Astrocyte (in vitro differentiated cells and primary cell): ENCODE results near the gene SLAMF8. TPM values are rescaled to one million over a fixed set of nuclear protein-coding genes. Genes with fewer than 3 reads are reported as not detected.

Experiments
- DNase-seq: peaks from one replicate; pipeline ENCODE4 v3.0.0-alpha.2; 2010; ENCODE audit warnings: low read depth
- FAIRE-seq: peaks from 2 replicates; lab custom pipeline; 2011; peaks lifted over from hg19 to GRCh38; lab: Jason Lieb, UNC
- H2AFZ ChIP-seq: 2 replicates; pipeline ENCODE4 v1.6.0; 2012; ENCODE audit warnings: low read depth, low read length, inconsistent platforms
- H3K27ac ChIP-seq: 2 replicates; pipeline ENCODE4 v1.5.1; 2011; ENCODE audit warnings: low read depth, low read length, inconsistent platforms
- H3K27me3 ChIP-seq: 2 replicates; pipeline ENCODE4 v1.6.0; 2011; ENCODE audit warnings: low read length, inconsistent platforms; ENCODE audit not compliant: insufficient read depth
- H3K36me3 ChIP-seq: 2 replicates; pipeline ENCODE4 v1.5.1; 2011; ENCODE audit warnings: low read length, inconsistent platforms; ENCODE audit not compliant: insufficient read depth
- H3K4me1 ChIP-seq: 2 replicates; pipeline ENCODE4 v1.5.1; 2011; ENCODE audit warnings: low read length, inconsistent platforms; ENCODE audit not compliant: insufficient read depth
- H3K4me2 ChIP-seq: 2 replicates; pipeline ENCODE4 v1.6.0; 2012; ENCODE audit warnings: low read length, inconsistent platforms
- H3K4me3 ChIP-seq: 2 replicates; pipeline ENCODE4 v1.5.1; 2011; ENCODE audit warnings: low read depth, mild to moderate bottlenecking, low read length, inconsistent platforms; ENCODE audit not compliant: insufficient read depth
- H3K79me2 ChIP-seq: 2 replicates; pipeline ENCODE4 v1.6.0; 2012; ENCODE audit warnings: mild to moderate bottlenecking, low read length, inconsistent platforms; ENCODE audit not compliant: insufficient read depth
- H3K9ac ChIP-seq: 2 replicates; pipeline ENCODE4 v1.6.0; 2012; ENCODE audit warnings: mild to moderate bottlenecking, low read length, inconsistent platforms
- H3K9me3 ChIP-seq: 2 replicates; pipeline ENCODE4 v1.5.1; 2012; ENCODE audit warnings: low read depth, mild to moderate bottlenecking, low read length, inconsistent platforms; ENCODE audit not compliant: insufficient read depth
- H4K20me1 ChIP-seq: 2 replicates; pipeline ENCODE4 v1.6.0; 2012; ENCODE audit warnings: low read length, inconsistent platforms; ENCODE audit not compliant: insufficient read depth
- H3K27ac Mint-ChIP-seq: one replicate; pipeline ENCODE4 v1.8.0; 2021; ENCODE audit warnings: mild to moderate bottlenecking, mixed read lengths; ENCODE audit not compliant: unreplicated experiment
- H3K27me3 Mint-ChIP-seq: one replicate; pipeline ENCODE4 v1.8.0; 2021; ENCODE audit warnings: low read depth, mixed read lengths; ENCODE audit not compliant: unreplicated experiment
- H3K36me3 Mint-ChIP-seq: one replicate; pipeline ENCODE4 v1.8.0; 2021; ENCODE audit warnings: low read depth, mixed read lengths; ENCODE audit not compliant: unreplicated experiment
- H3K4me1 Mint-ChIP-seq: one replicate; pipeline ENCODE4 v1.8.0; 2021; ENCODE audit warnings: low read depth, mixed read lengths; ENCODE audit not compliant: unreplicated experiment
- H3K4me3 Mint-ChIP-seq: one replicate; pipeline ENCODE4 v1.8.0; 2021; ENCODE audit warnings: mild to moderate bottlenecking, moderate library complexity, mixed read lengths; ENCODE audit not compliant: unreplicated experiment
- H3K9me3 Mint-ChIP-seq: one replicate; pipeline ENCODE4 v1.8.0; 2021; ENCODE audit warnings: mild to moderate bottlenecking, mixed read lengths; ENCODE audit not compliant: unreplicated experiment
- CTCF ChIP-seq: IDR thresholded peaks from 2 replicates; pipeline ENCODE4 v1.5.1; 2011; ENCODE audit warnings: low read depth, mild to moderate bottlenecking, inconsistent platforms, low read length, moderate library complexity; ENCODE audit not compliant: insufficient read depth
- EZH2 ChIP-seq: IDR thresholded peaks from 2 replicates; pipeline ENCODE4 v1.6.1; 2012; ENCODE audit warnings: mild to moderate bottlenecking, low read length, inconsistent platforms; ENCODE audit not compliant: insufficient read depth
- total RNA-seq: library from RNA; stranded (reverse); gene quantifications from 2 replicates; pipeline ENCODE4 v1.2.1, GENCODE V29; 2021

SLAMF8 gene
- total RNA-seq, 1 donor from 2014 or later: 1.7 TPM

- Histone ChIP-seq H3K4me3 (no peak overlapping the region), H3K36me3 (no peaks in the 10 kb centered on the region), H3K79me2 (no peaks in the 10 kb centered on the region), H3K9me3 (no peaks in the 10 kb centered on the region), H4K20me1 (no peaks in the 10 kb centered on the region), H3K27ac (no peak overlapping the region), H3K9ac (no peak overlapping the region), H3K4me2 (no peak overlapping the region), H3K4me1 (no peaks in the 10 kb centered on the region), H3K27me3 (peaks cover 4% of the 10 kb centered on the region), H2AFZ (no peak overlapping the region)
- Mint-ChIP-seq H3K9me3 (no peaks in the 10 kb centered on the region), H3K27ac (no peak overlapping the region), H3K27me3 (peaks cover 32% of the 10 kb centered on the region), H3K36me3 (no peaks in the 10 kb centered on the region), H3K4me3 (no peak overlapping the region), H3K4me1 (no peaks in the 10 kb centered on the region)
- TF ChIP-seq CTCF (no peak), EZH2 (no peak)
- no peak for FAIRE-seq
- no peak for DNase-seq
These were observed 9.2 kb upstream of the SLAMF8 start for GRCh38 chr1:159817276-159818041.

DNA sequence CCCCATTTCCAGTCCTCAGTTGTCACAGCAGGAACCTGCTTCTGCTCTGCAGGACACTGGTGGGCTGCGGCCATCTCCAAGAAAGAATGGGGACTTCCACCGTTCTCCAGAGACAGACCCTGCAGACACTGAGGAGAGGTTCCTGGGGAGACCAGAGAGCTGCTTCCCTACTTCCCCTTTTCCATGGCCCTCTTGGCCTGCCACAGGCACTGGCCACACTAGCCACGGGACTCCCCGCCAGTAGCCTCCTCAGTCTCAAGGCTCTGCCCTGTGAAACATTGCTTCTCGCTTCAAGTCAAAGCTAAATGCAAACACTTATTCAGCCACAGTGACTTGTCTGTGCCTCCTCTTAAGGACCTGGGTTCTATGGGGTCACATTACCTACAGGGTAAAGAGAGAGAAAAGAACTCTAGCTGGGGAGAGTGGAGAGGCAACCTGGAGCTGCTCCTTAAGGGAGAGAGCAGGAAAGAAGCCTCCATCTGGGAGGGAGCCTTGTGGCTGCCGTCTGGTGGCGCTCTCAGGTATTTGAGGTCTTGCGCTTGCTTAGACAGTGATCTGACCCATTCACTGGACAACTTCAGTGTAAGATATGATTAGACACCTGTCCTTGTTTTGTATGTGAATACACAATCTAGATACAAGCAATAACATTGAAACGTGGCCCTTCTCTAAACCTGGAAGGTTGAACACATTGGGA is 5.4 kb upstream of the SLAMF8 start:
- FAIRE-seq (no peak), DNase-seq (no peak)
- Histone ChIP-seq H3K27ac (no peak overlapping the region), H3K4me2 (no peak overlapping the region), H3K9me3 (no peaks in the 10 kb centered on the region), H3K9ac (no peak overlapping the region), H3K4me3 (no peak overlapping the region), H4K20me1 (no peaks in the 10 kb centered on the region), H3K27me3 (peaks cover 9% of the 10 kb centered on the region), H3K79me2 (no peaks in the 10 kb centered on the region), H3K4me1 (no peaks in the 10 kb centered on the region), H2AFZ (no peak overlapping the region), H3K36me3 (no peaks in the 10 kb centered on the region)
- no peak overlapping the region for H3K4me3 Mint-ChIP-seq
- H3K9me3 Mint-ChIP-seq: no peaks in the 10 kb centered on the region
- peaks cover 26% of the 10 kb centered on the region for H3K27me3 Mint-ChIP-seq
- no peak overlapping the region for H3K27ac Mint-ChIP-seq
- H3K4me1 Mint-ChIP-seq: peaks cover 18% of the 10 kb centered on the region
- no peaks in the 10 kb centered on the region for H3K36me3 Mint-ChIP-seq
- no peak for TF ChIP-seq CTCF

GRCh38 chr1:159823406-159823805 is 3.3 kb upstream of the SLAMF8 start:
- no peak overlapping the region for H3K27ac Mint-ChIP-seq
- Histone ChIP-seq H2AFZ (no peak overlapping the region), H3K9me3 (no peaks in the 10 kb centered on the region), H3K27ac (no peak overlapping the region), H3K9ac (no peak overlapping the region), H3K36me3 (no peaks in the 10 kb centered on the region), H3K79me2 (no peaks in the 10 kb centered on the region), H3K4me2 (no peak overlapping the region), H3K4me3 (no peak overlapping the region), H3K4me1 (no peaks in the 10 kb centered on the region), H4K20me1 (no peaks in the 10 kb centered on the region), H3K27me3 (peaks cover 9% of the 10 kb centered on the region)
- DNase-seq (no peak), FAIRE-seq (no peak)
- TF ChIP-seq EZH2 (no peak), CTCF (no peak)
- no peaks in the 10 kb centered on the region for H3K36me3 Mint-ChIP-seq
- H3K27me3 Mint-ChIP-seq: peaks cover 26% of the 10 kb centered on the region
- peaks cover 31% of the 10 kb centered on the region for H3K4me1 Mint-ChIP-seq
- no peaks in the 10 kb centered on the region for H3K9me3 Mint-ChIP-seq
- no peak overlapping the region for H3K4me3 Mint-ChIP-seq
